ENCODE results near the gene EIF5AL1.
A peak's percentile ranks its signal among the peaks of the same experiment; 100 is the strongest.
"Not testable (repeated sequence)": the region's sequence is repeated elsewhere in the genome, so short reads cannot be mapped to it uniquely, and the experiment has no call there.

Gene EIF5AL1

DNA sequence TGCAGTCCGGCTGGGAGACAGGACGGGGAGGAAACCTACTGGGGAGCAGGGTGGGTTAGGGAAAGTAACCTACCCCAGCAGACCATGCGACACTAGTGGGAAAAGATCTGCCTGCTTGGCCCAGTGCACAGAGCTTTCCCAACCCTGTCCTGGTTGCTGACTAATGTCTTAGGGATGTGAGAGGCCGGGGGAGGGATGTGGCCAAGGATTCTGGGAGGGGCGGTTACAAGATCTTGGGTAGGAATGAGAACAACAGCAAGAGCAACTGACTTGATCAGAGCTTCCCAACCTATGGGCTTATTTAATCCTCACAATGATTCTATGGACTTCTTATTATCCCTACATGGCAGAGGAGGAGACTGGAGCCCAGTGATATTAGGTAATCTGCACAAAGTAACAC is 24.0 kb upstream of the EIF5AL1 start:
- DNase-seq = peak; percentile 88

- DNase-seq = no peak
These were observed 23.5 kb upstream of the EIF5AL1 start for GRCh38 chr10:79488870-79489269.

- DNase-seq = no peak
These were observed 21.8 kb upstream of the EIF5AL1 start for GRCh38 chr10:79490400-79491142.

DNA sequence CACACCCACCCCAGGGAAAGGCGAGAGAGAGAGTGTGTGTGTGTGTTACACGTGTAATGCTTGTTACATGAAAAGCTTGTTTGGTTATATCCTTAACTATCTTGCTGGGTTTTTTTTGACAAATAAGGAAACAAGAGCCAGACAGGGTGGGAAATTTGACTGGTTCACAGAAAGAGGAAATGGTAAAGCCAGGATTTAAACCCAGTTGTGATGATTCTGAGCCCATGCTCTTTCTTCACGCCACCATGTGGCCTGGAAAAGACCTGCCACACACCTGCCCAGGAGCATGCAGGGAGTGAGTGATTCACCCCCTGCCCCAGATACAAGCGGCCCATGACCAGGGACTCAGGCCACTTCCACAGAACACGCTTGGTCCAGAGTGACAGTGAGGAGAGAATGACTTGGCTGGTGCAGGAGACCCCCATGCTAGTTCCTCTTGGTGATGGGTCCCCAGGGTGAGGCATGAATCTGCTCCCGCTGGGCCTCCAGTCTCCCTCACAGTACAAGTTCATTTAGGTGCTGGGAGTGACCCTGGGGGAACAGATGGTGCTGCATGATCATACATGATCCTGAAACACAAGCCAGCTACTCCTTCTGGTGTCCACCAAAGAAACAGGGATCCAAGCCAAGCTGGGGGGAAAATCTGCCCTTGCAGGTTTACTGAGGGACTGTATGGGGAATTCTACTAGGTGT is 21.0 kb upstream of the EIF5AL1 start:
- no peak for DNase-seq

GRCh38 chr10:79492256-79492655 is 20.1 kb upstream of the EIF5AL1 start:
- DNase-seq = no peak

GRCh38 chr10:79492839-79493238 is 19.5 kb upstream of the EIF5AL1 start:
- no peak for DNase-seq

GRCh38 chr10:79493806-79494205 is 18.5 kb upstream of the EIF5AL1 start:
- no peak for DNase-seq

DNA sequence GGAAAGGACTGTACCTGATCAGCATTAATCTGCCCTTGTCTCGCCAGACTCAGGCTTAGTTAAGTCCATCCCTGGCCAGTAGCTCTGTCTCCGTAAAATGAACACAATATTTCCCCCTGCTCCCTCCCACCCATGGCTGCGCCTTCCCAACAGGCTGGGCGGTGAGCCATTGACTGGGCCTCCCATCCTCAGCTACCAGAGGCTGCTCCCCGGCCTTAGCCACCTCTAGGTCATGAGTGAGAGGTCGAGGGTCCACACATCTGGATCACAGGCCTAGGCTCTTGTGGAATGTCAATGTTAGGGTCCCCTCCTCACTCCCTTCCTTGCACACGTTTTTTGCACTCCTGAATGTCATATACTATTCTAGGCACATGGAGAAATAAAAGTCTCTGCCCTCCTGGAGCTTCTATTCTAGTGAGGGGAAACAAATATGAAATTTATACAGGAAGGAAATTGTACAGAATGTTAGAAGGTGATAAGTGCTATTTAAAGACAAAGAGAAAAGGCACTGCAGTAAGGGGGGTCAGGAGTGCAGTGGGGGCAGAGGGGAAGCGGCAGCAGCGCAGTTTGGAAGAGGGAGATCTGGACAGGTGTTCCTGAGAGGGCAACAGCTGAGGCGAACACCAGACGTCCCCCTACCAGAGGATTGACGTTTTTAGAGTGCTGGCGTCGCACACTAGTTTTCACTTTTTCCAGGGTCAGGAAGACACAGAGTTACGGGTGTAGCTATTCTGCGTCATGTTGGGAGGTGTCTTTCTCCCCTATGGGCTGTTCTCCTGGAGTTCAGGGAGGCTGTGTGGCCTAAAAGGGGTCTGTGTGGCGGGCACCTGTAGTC is 17.2 kb upstream of the EIF5AL1 start:
- no peak for DNase-seq

DNA sequence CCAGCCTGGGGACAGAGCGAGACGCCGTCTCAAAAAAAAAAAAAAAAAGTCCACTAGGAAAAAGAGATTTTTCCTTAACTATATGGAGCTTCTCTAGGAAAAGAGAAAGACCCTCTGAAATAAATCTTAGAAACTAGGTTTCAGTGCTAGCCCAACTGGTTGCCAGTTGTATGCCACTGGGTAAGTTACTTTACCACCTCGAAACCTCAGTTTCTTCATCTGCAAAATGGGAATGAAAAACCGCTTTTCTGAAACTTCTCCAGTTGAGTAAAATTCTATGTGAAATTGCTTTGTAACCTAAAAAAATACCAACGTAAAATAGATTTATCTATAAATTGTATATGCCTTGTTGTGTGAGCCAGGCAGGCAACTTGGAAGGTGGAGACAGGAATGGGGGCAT is 16.5 kb upstream of the EIF5AL1 start:
- DNase-seq = no peak

DNA sequence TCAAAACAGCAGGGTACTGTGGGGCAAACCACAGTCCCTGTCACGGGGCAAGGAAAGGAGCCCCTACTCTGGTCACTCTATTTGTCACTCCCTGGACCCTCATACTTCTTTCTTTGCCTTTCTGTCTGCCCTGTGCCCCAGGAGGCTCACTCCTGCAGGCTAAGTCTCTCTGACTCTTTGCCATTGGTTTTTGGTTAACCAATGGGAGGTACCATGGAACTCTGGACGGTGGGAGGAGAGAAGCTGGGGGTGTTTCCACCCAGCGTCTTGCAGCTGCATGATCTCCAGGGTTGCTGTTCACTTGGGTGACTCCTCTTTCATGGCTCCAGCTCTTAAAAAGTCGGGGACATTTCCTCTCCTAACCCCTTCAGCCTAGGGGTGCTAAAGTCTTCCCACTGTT is 15.4 kb upstream of the EIF5AL1 start:
- DNase-seq = no peak

GRCh38 chr10:79498291-79498829 is 14.0 kb upstream of the EIF5AL1 start:
- no peak for DNase-seq

DNA sequence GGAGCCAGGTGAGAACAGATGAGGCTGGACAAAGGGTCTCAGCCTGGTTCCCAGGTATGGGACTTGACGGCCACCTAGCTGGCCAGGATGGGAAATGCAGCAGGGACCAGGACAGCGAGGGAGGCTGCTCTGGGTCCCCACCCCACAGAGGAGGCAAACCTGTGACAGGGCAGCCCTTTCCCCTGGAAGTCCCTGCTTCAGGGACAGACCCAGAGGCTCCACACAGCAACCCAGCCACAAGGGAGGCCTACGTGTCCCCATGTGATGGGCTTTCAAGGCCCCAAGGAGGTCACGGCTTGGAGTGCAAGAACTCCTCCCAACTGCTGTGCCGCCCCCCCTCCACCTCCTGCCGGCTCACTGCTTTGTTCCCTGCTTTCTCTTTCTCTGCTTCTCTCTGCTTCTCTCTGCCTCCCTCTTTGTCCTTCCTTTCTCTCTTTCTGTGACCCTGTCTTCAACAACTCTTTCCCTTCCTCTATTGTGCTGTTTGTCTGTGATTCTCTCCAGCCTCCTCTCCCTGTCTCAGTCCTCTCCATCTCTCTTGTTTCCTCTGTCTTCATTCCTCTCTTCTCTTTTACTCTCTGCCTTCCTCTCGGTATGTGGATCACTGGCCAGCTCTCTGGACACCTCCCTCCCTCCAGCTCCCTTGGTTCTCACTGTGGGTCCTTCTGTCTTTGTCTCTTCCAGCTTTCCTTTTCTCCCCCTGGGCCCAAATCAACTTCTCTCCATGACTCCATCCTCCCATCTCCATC is 9.6 kb upstream of the EIF5AL1 start:
- DNase-seq = no peak

GRCh38 chr10:79503787-79504186 is 8.5 kb upstream of the EIF5AL1 start:
- DNase-seq = not testable (repeated sequence)

GRCh38 chr10:79504483-79504882 is 7.8 kb upstream of the EIF5AL1 start:
- not testable (repeated sequence) for DNase-seq

DNA sequence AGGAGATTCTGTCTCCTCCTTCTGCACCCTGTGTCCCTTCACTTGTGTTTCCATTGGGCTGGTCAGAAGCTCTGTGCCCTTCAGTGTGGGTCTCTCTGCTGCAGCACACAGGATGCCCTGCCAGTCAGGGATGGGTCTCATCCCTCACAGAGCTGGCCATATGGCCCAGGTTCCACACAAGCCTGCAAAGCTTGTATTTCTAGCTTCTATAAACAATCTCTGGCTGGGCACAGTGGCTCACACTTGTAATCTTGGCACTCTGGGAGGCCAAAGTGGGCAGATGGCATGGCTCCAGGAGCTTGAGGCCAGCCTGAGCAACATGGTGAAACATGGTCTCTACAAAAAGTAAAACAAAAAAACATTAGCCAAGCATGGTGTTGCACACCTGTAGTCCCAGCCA is 7.0 kb upstream of the EIF5AL1 start:
- not testable (repeated sequence) for DNase-seq

- DNase-seq = no peak
These were observed 6.5 kb upstream of the EIF5AL1 start for GRCh38 chr10:79505829-79506228.

GRCh38 chr10:79507440-79508167 is 4.7 kb upstream of the EIF5AL1 start:
- no peak for DNase-seq

GRCh38 chr10:79508245-79508644 is 4.1 kb upstream of the EIF5AL1 start:
- not testable (repeated sequence) for DNase-seq

- DNase-seq = not testable (repeated sequence)
These were observed 2.9 kb upstream of the EIF5AL1 start for GRCh38 chr10:79509306-79509933.

- not testable (repeated sequence) for DNase-seq
These were observed 2.3 kb upstream of the EIF5AL1 start for GRCh38 chr10:79509934-79510508.

Data from NCI-H226 (cell line).